Stimulated activated CD4-positive, alpha-beta T cell treated with anti-CD3 and anti-CD28 coated beads, Interleukin-1b, Interleukin-23, amount 100 ng/mL, for 48 hours (primary cell): ENCODE measurements around the gene NAA25.
"Not testable (repeated sequence)": the region's sequence is repeated elsewhere in the genome, so short reads cannot be mapped to it uniquely, and the experiment has no call there.

Source experiments
- DNase-seq: peaks from one replicate; pipeline ENCODE4 v3.0.0-alpha.2; 2020

The NAA25 gene

GRCh38 chr12:112005419-112006395 lies 102.9 kb downstream of the NAA25 start:
- no peak for DNase-seq

GRCh38 chr12:112004041-112004440 lies 104.5 kb downstream of the NAA25 start:
- DNase-seq, result no peak

- DNase-seq, result no peak
Measured at GRCh38 chr12:112001576-112001975, 107.0 kb downstream of the NAA25 start.

GRCh38 chr12:112000820-112001219 lies 107.8 kb downstream of the NAA25 start:
- no peak for DNase-seq

GRCh38 chr12:111999129-111999528 lies 109.5 kb downstream of the NAA25 start:
- DNase-seq, result not testable (repeated sequence)

- no peak for DNase-seq
Measured at GRCh38 chr12:111998015-111998414, 110.6 kb downstream of the NAA25 start.

GRCh38 chr12:111997300-111997699 lies 111.3 kb downstream of the NAA25 start:
- no peak for DNase-seq

- no peak for DNase-seq
Measured at GRCh38 chr12:111995782-111996480, 112.7 kb downstream of the NAA25 start.

- DNase-seq, result not testable (repeated sequence)
Measured at GRCh38 chr12:111994211-111995111, 114.1 kb downstream of the NAA25 start.

- no peak for DNase-seq
Measured at GRCh38 chr12:111993292-111994150, 115.1 kb downstream of the NAA25 start.

GRCh38 chr12:111992464-111992863 lies 116.1 kb downstream of the NAA25 start:
- DNase-seq, result no peak

GRCh38 chr12:111991946-111992345 lies 116.6 kb downstream of the NAA25 start:
- no peak for DNase-seq

GRCh38 chr12:111991535-111991934 lies 117.0 kb downstream of the NAA25 start:
- DNase-seq, result no peak

- no peak for DNase-seq
Measured at GRCh38 chr12:111984820-111985219, 123.8 kb downstream of the NAA25 start.

- DNase-seq, result no peak
Measured at GRCh38 chr12:111981987-111982386, 126.6 kb downstream of the NAA25 start.

GRCh38 chr12:111980598-111980997 lies 128.0 kb downstream of the NAA25 start:
- DNase-seq, result no peak

- DNase-seq, result no peak
Measured at GRCh38 chr12:111978545-111978944, 130.0 kb downstream of the NAA25 start.

- no peak for DNase-seq
Measured at GRCh38 chr12:111976860-111977259, 131.7 kb downstream of the NAA25 start.
